IMR-90 (cell line): ENCODE data around the gene PTK6. TPM values are rescaled to one million over a fixed set of nuclear protein-coding genes. Genes with fewer than 3 reads are reported as not detected.

Experiments
- ATAC-seq: fragments of 200-7000 bp; cut with Tn5 transposase; 2 replicates; pipeline ENCODE4 v1.9.1; 2020; ENCODE audit warnings: low read depth, mild to moderate bottlenecking, moderate library complexity
- BruUV-seq: library from RNA; stranded (reverse); fragments of 400-500 nt; replicated peaks from 2 replicates; lab custom pipeline; 2021; lab: Mats Ljungman, UMichigan
- CTCF ChIA-PET: fragments of 300-600 bp; formaldehyde crosslinking; extraction: SDS; loops from one replicate; lab custom pipeline; 2021; ENCODE audit warnings: antibody characterized with exemption; lab: Yijun Ruan, JAX
- POLR2A ChIA-PET: fragments of 300-600 bp; sonication (Branson Sonifier 250); formaldehyde crosslinking; loops from one replicate; lab custom pipeline; 2022; ENCODE audit warnings: antibody characterized with exemption; ENCODE audit not compliant: unreplicated experiment; lab: Charles Lee
- DNase-seq: peaks from one replicate; pipeline ENCODE4 v3.0.0; 2013
- H2AFZ ChIP-seq: replicated peaks from 2 replicates; pipeline ENCODE3; 2013; ENCODE audit warnings: low read length, mild to moderate bottlenecking; ENCODE audit not compliant: poor library complexity
- H2AK5ac ChIP-seq: 2 replicates; pipeline ENCODE4 v1.6.1; 2013; ENCODE audit warnings: low read depth, low read length, inconsistent platforms
- H2AK9ac ChIP-seq: replicated peaks from 2 replicates; pipeline ENCODE3; 2013; ENCODE audit warnings: mild to moderate bottlenecking, low read depth, low read length, moderate library complexity; ENCODE audit not compliant: poor library complexity
- H2BK120ac ChIP-seq: 2 replicates; pipeline ENCODE4 v1.6.1; 2013; ENCODE audit warnings: low read depth, low read length, inconsistent platforms
- H2BK15ac ChIP-seq: 3 replicates; pipeline ENCODE4 v1.6.1; 2013; ENCODE audit warnings: low read depth, low read length, inconsistent platforms
- H2BK20ac ChIP-seq: 2 replicates; pipeline ENCODE4 v1.6.1; 2013; ENCODE audit warnings: low read depth, mild to moderate bottlenecking, inconsistent platforms, low read length, moderate library complexity
- H2BK5ac ChIP-seq: 2 replicates; pipeline ENCODE4 v1.6.1; 2013; ENCODE audit warnings: mild to moderate bottlenecking, low read depth, low read length, inconsistent platforms; ENCODE audit not compliant: poor library complexity, severe bottlenecking
- H3K14ac ChIP-seq: replicated peaks from 2 replicates; pipeline ENCODE4 v1.6.1; 2013; ENCODE audit warnings: low read depth, low read length, inconsistent platforms
- H3K18ac ChIP-seq: 2 replicates; pipeline ENCODE4 v1.6.1; 2013; ENCODE audit warnings: low read depth, low read length, control low read depth
- H3K23ac ChIP-seq: 2 replicates; pipeline ENCODE4 v1.6.1; 2013; ENCODE audit warnings: low read depth, low read length, inconsistent platforms
- H3K27ac ChIP-seq: 2 replicates; pipeline ENCODE4 v1.5.1; 2013; ENCODE audit warnings: mild to moderate bottlenecking, control low read depth, low read length; ENCODE audit not compliant: insufficient read depth
- H3K27me3 ChIP-seq: 2 replicates; pipeline ENCODE4 v1.6.1; 2013; ENCODE audit warnings: low read length; ENCODE audit not compliant: control insufficient read depth, insufficient read depth
- H3K36me3 ChIP-seq: 2 replicates; pipeline ENCODE4 v1.6.1; 2013; ENCODE audit warnings: low read length, mixed read lengths; ENCODE audit not compliant: control insufficient read depth, insufficient read depth
- H3K4ac ChIP-seq: 2 replicates; pipeline ENCODE4 v1.6.1; 2013; ENCODE audit warnings: low read depth, low read length, inconsistent platforms
- H3K4me1 ChIP-seq: 2 replicates; pipeline ENCODE4 v1.6.1; 2013; ENCODE audit warnings: low read length, mixed read lengths; ENCODE audit not compliant: control insufficient read depth, insufficient read depth
- H3K4me2 ChIP-seq: 2 replicates; pipeline ENCODE4 v1.6.1; 2013; ENCODE audit warnings: low read depth, mild to moderate bottlenecking, control low read depth, low read length, moderate library complexity
- H3K4me3 ChIP-seq: 2 replicates; pipeline ENCODE4 v1.5.1; 2013; ENCODE audit warnings: low read depth, mild to moderate bottlenecking, control low read depth, low read length, moderate library complexity; ENCODE audit not compliant: insufficient read depth
- H3K56ac ChIP-seq: 2 replicates; pipeline ENCODE4 v1.6.1; 2013; ENCODE audit warnings: low read length, inconsistent platforms; ENCODE audit not compliant: insufficient read depth; ENCODE audit errors: extremely low read depth
- H3K79me1 ChIP-seq, 2 experiments: 2 replicates each; pipeline ENCODE4 v1.6.1; 2013; ENCODE audit warnings: low read length in 2 of 2, inconsistent platforms in 1 of 2, low read depth in 1 of 2
- H3K9ac ChIP-seq: 2 replicates; pipeline ENCODE4 v1.6.1; 2013; ENCODE audit warnings: low read depth, low read length, control low read depth
- H3K9me1 ChIP-seq: 2 replicates; pipeline ENCODE4 v1.6.1; 2013; ENCODE audit warnings: low read length, inconsistent platforms; ENCODE audit not compliant: insufficient read depth
- H3K9me3 ChIP-seq: 2 replicates; pipeline ENCODE4 v1.6.1; 2013; ENCODE audit warnings: low read length; ENCODE audit not compliant: control insufficient read depth, insufficient read depth
- H4K20me1 ChIP-seq: 2 replicates; pipeline ENCODE4 v1.6.1; 2013; ENCODE audit warnings: low read length, inconsistent platforms; ENCODE audit not compliant: insufficient read depth
- H4K5ac ChIP-seq: 2 replicates; pipeline ENCODE4 v1.6.1; 2013; ENCODE audit warnings: mild to moderate bottlenecking, low read depth, low read length, control low read depth
- H4K8ac ChIP-seq, 2 experiments: 2 replicates each; pipeline ENCODE4 v1.6.1; 2013; ENCODE audit warnings: low read depth in 2 of 2, low read length in 2 of 2, control low read depth in 1 of 2, inconsistent platforms in 1 of 2
- H4K91ac ChIP-seq: 2 replicates; pipeline ENCODE4 v1.6.1; 2013; ENCODE audit warnings: low read depth, low read length, inconsistent platforms; ENCODE audit not compliant: insufficient read depth
- CEBPB ChIP-seq: IDR thresholded peaks from 2 replicates; pipeline ENCODE4 v1.6.1; 2012; ENCODE audit warnings: low read depth, low read length, improper control_type of control experiment
- CHD1 ChIP-seq: IDR thresholded peaks from 2 replicates; pipeline ENCODE4 v1.6.1; 2012; ENCODE audit warnings: low read depth, low read length, improper control_type of control experiment
- MAFK ChIP-seq: IDR thresholded peaks from 2 replicates; pipeline ENCODE4 v1.6.1; 2012; ENCODE audit warnings: low read depth, low read length, improper control_type of control experiment
- MAZ ChIP-seq: IDR thresholded peaks from 2 replicates; pipeline ENCODE4 v1.6.1; 2012; ENCODE audit warnings: low read depth, mild to moderate bottlenecking, low read length, improper control_type of control experiment, moderate library complexity, borderline replicate concordance
- RAD21 ChIP-seq: IDR thresholded peaks from 2 replicates; pipeline ENCODE4 v1.6.1; 2012; ENCODE audit warnings: low read length, improper control_type of control experiment
- RCOR1 ChIP-seq: IDR thresholded peaks from 2 replicates; pipeline ENCODE4 v1.6.1; 2012; ENCODE audit warnings: mild to moderate bottlenecking, low read length, improper control_type of control experiment; ENCODE audit not compliant: insufficient replicate concordance
- RFX5 ChIP-seq: IDR thresholded peaks from 2 replicates; pipeline ENCODE4 v1.8.0; 2012; ENCODE audit warnings: low read depth, mild to moderate bottlenecking, low read length, moderate library complexity
- SMC3 ChIP-seq: fragments of 150-350 bp; IDR thresholded peaks from 2 replicates; pipeline ENCODE4 v1.6.1; 2016; ENCODE audit warnings: low read depth, mild to moderate bottlenecking, antibody characterized with exemption, low read length, moderate library complexity
- USF2 ChIP-seq: fragments of 150-350 bp; IDR thresholded peaks from 2 replicates; pipeline ENCODE4 v1.6.1; 2017; ENCODE audit warnings: mild to moderate bottlenecking, antibody characterized with exemption, low read length, low read depth
- WGBS, 2 experiments: methylation state at CpG; one replicate each; pipeline versions ENCODE4 v1.1.5 to v1.1.7; 2013; ENCODE audit warnings: missing lambda C conversion rate in 2 of 2; ENCODE audit not compliant: insufficient read length in 1 of 2; ENCODE audit errors: extremely low coverage in 2 of 2; 5-methylcytosine and 5-hydroxymethylcytosine counted together
- dilution Hi-C: fragments of 300-500 bp; cut with HindIII; formaldehyde crosslinking; loops from one replicate; pipeline ENCODE4 v1.14.3; 2018; ENCODE audit warnings: low sequenced_read_pairs; ENCODE audit not compliant: unreplicated experiment
- in situ Hi-C: fragments of 300-500 bp; cut with MboI; formaldehyde crosslinking; loops from 3 replicates; pipeline ENCODE4 v1.14.3; 2019; ENCODE audit warnings: low sequenced_read_pairs, inconsistent platforms, mixed read lengths
- intact Hi-C: fragments of 100-400 bp; cut with micrococcal nuclease; formaldehyde crosslinking; loops from 2 replicates; pipeline ENCODE4 v1.10.0; 2022
- polyA plus RNA-seq, 3 experiments: library from polyadenylated mRNA; depleted of rRNA; stranded (reverse); fragments of >200 nt; gene quantifications; 2 replicates each; pipeline ENCODE4 v1.2.3, GENCODE V29; 2012; ENCODE audit warnings: low replicate concordance in 1 of 3
- total RNA-seq: library from RNA; depleted of rRNA; stranded (reverse); fragments of >200 nt; gene quantifications from 2 replicates; pipeline ENCODE4 v1.2.3, GENCODE V29; 2012

The PTK6 gene
- total and polyA plus RNA-seq, 2 of the 4 experiments (the other 2 are of a cell fraction), result not detected

GRCh38 chr20:63544241-63544957 is 7.2 kb upstream of the PTK6 start:
- Histone ChIP-seq H3K14ac (no peak overlapping the region), H4K20me1 (no peaks in the 10 kb centered on the region), H3K4me1 (peaks cover 3% of the 10 kb centered on the region; the same call in 1 of the 2 replicates), H4K5ac (no peak overlapping the region), H3K4me2 (no peak overlapping the region), H2BK120ac (no peak overlapping the region), H3K56ac (no peak overlapping the region), H2AK5ac (no peak overlapping the region), H3K36me3 (no peaks in the 10 kb centered on the region), H2BK5ac (no peak overlapping the region), H3K23ac (no peak overlapping the region), H2BK20ac (no peak overlapping the region), H2AK9ac (peak overlapping the region; percentile 78), H3K9me3 (no peaks in the 10 kb centered on the region), H3K18ac (no peak overlapping the region), H3K79me1 (no peaks in the 10 kb centered on the region), H2AFZ (peak overlapping the region; percentile 21), H3K9me1 (no peaks in the 10 kb centered on the region), H4K8ac (no peak overlapping the region), H3K27ac (no peak overlapping the region), H3K9ac (no peak overlapping the region), H3K4me3 (no peak overlapping the region), H3K4ac (no peak overlapping the region), H2BK15ac (no peak overlapping the region), H4K91ac (no peak overlapping the region), H3K27me3 (peaks cover 35% of the 10 kb centered on the region)
- ChIA-PET CTCF (no interaction called here), POLR2A (no interaction called here)
- TF ChIP-seq RAD21 (no peak), RCOR1 (no peak), MAFK (no peak), SMC3 (no peak), USF2 (no peak), CHD1 (no peak), CEBPB (no peak), RFX5 (no peak), MAZ (no peak)
- dilution Hi-C loops (no loop called here), in situ Hi-C loops (no loop called here), intact Hi-C loops (no loop called here)
- 71% methylated on average over 15 of the region's 27 CpGs; no CpG with 5 or more reads in 1 of the 2 experiments for WGBS, 2 experiments
- no peak for ATAC-seq
- DNase-seq, result no peak
- BruUV-seq, result no TSS peak
